Hippocampal formation (tissue), 2 donors: ENCODE results near the gene ANKRD40CL.
"Not testable (repeated sequence)": the region's sequence is repeated elsewhere in the genome, so short reads cannot be mapped to it uniquely, and the experiment has no call there.

Source experiments
- DNase-seq, 2 donors: peaks; one replicate each; lab custom pipeline; 2025; lab: John Stamatoyannopoulos, UW

The ANKRD40CL gene

GRCh38 chr17:50767446-50767845, at the start of gene ANKRD40CL:
Gene ANKRD40CL, minus strand, starts transcription at chr17:50767518. Its CDS starts 605 bp downstream, at chr17:50766913.
- no peak for DNase-seq

- DNase-seq, result no peak
These were observed 49.0 kb upstream of the ANKRD40CL start for GRCh38 chr17:50816271-50816670.

GRCh38 chr17:50815400-50815799, 48.1 kb upstream of the ANKRD40CL start:
- DNase-seq, result no peak

- DNase-seq, result no peak
These were observed 46.3 kb upstream of the ANKRD40CL start for GRCh38 chr17:50813583-50813982.

- no peak for DNase-seq
These were observed 41.6 kb upstream of the ANKRD40CL start for GRCh38 chr17:50808888-50809287.

- no peak for DNase-seq
These were observed 41.1 kb upstream of the ANKRD40CL start for GRCh38 chr17:50808413-50808812.

GRCh38 chr17:50807675-50808074, 40.4 kb upstream of the ANKRD40CL start:
- no peak for DNase-seq

GRCh38 chr17:50807009-50807408, 39.7 kb upstream of the ANKRD40CL start:
- DNase-seq, result no peak

GRCh38 chr17:50806141-50806643, 38.9 kb upstream of the ANKRD40CL start:
- DNase-seq, result no peak

- DNase-seq, result no peak
These were observed 38.2 kb upstream of the ANKRD40CL start for GRCh38 chr17:50805486-50805885.

GRCh38 chr17:50804749-50805475, 37.6 kb upstream of the ANKRD40CL start:
- DNase-seq, result not testable (repeated sequence)

- no peak for DNase-seq
These were observed 36.4 kb upstream of the ANKRD40CL start for GRCh38 chr17:50803676-50804075.

GRCh38 chr17:50802609-50803571, 35.6 kb upstream of the ANKRD40CL start:
- no peak for DNase-seq

GRCh38 chr17:50800196-50800700, 32.9 kb upstream of the ANKRD40CL start:
- no peak for DNase-seq

GRCh38 chr17:50799582-50799981, 32.3 kb upstream of the ANKRD40CL start:
- DNase-seq, result no peak

GRCh38 chr17:50798424-50799288, 31.3 kb upstream of the ANKRD40CL start:
- DNase-seq, result no peak

GRCh38 chr17:50797135-50797810, 30.0 kb upstream of the ANKRD40CL start:
- no peak for DNase-seq

- DNase-seq, result no peak
These were observed 27.0 kb upstream of the ANKRD40CL start for GRCh38 chr17:50794361-50794760.

GRCh38 chr17:50793007-50793406, 25.7 kb upstream of the ANKRD40CL start:
- DNase-seq, result no peak

GRCh38 chr17:50792132-50792531, 24.8 kb upstream of the ANKRD40CL start:
- DNase-seq, result no peak

- DNase-seq, result no peak
These were observed 23.3 kb upstream of the ANKRD40CL start for GRCh38 chr17:50790618-50791017.
